ENCODE measurements around the gene NDST1.
"Not testable (repeated sequence)": the region's sequence is repeated elsewhere in the genome, so short reads cannot be mapped to it uniquely, and the experiment has no call there.

Gene NDST1

GRCh38 chr5:150509992-150510391, 2.1 kb downstream of the NDST1 start:
- no peak for DNase-seq

- DNase-seq, result no peak
Observed at GRCh38 chr5:150510460-150511263, 2.7 kb downstream of the NDST1 start.

GRCh38 chr5:150511578-150512367, 3.8 kb downstream of the NDST1 start:
- DNase-seq, result no peak

GRCh38 chr5:150512368-150512747, 4.4 kb downstream of the NDST1 start:
- DNase-seq, result no peak

- DNase-seq, result no peak
Observed at GRCh38 chr5:150513375-150514309, 5.7 kb downstream of the NDST1 start.

- no peak for DNase-seq
Observed at GRCh38 chr5:150514708-150515211, 6.8 kb downstream of the NDST1 start.

GRCh38 chr5:150515446-150515845, 7.5 kb downstream of the NDST1 start:
- DNase-seq, result no peak

- DNase-seq, result no peak
Observed at GRCh38 chr5:150516011-150516410, 8.1 kb downstream of the NDST1 start.

GRCh38 chr5:150517272-150518152, 9.6 kb downstream of the NDST1 start:
- DNase-seq, result no peak

GRCh38 chr5:150518712-150519559, 11.0 kb downstream of the NDST1 start:
- not testable (repeated sequence) for DNase-seq

GRCh38 chr5:150519560-150519945, 11.6 kb downstream of the NDST1 start:
- no peak for DNase-seq

GRCh38 chr5:150519978-150520377, 12.0 kb downstream of the NDST1 start:
- DNase-seq, result no peak

GRCh38 chr5:150520747-150521521, 13.0 kb downstream of the NDST1 start:
- DNase-seq, result no peak

GRCh38 chr5:150521522-150521817, 13.5 kb downstream of the NDST1 start:
- no peak for DNase-seq

GRCh38 chr5:150521939-150522503, 14.1 kb downstream of the NDST1 start:
- no peak for DNase-seq

GRCh38 chr5:150522504-150523414, 14.8 kb downstream of the NDST1 start:
- no peak for DNase-seq

GRCh38 chr5:150523472-150524350, 15.8 kb downstream of the NDST1 start:
- no peak for DNase-seq

- DNase-seq, result no peak
Observed at GRCh38 chr5:150525163-150525562, 17.2 kb downstream of the NDST1 start.
